Activated CD4-positive, alpha-beta memory T cell treated with anti-CD3 and anti-CD28 coated beads, Interleukin-2, amount 10 ng/mL, durations not matched to agents 7 days and 5 days (primary cell): ENCODE data around the gene FAAH. TPM values are rescaled to one million over a fixed set of nuclear protein-coding genes. Genes with fewer than 3 reads are reported as not detected.
A peak's percentile ranks its signal among the peaks of the same experiment; 100 is the strongest.

Experiments used
- CTCF ChIA-PET: fragments of 350-600 bp; sonication (Branson Sonifier 250); formaldehyde crosslinking; loops from one replicate; lab custom pipeline; 2021; ENCODE audit warnings: antibody characterized with exemption, inconsistent platforms; lab: Charles Lee
- POLR2A ChIA-PET: fragments of 350-600 bp; sonication (Branson Sonifier 250); formaldehyde crosslinking; loops from one replicate; lab custom pipeline; 2021; ENCODE audit warnings: antibody characterized with exemption; lab: Charles Lee
- DNase-seq: peaks from one replicate; pipeline ENCODE4 v3.0.0-alpha.2; 2020
- H3K27ac Mint-ChIP-seq: one replicate; pipeline ENCODE4 v1.8.0; 2021; ENCODE audit warnings: mild to moderate bottlenecking, mixed read lengths
- H3K27me3 Mint-ChIP-seq: one replicate; pipeline ENCODE4 v1.8.0; 2021; ENCODE audit warnings: mixed read lengths
- H3K36me3 Mint-ChIP-seq: one replicate; pipeline ENCODE4 v1.8.0; 2021; ENCODE audit warnings: low read depth, mixed read lengths
- H3K4me1 Mint-ChIP-seq: one replicate; pipeline ENCODE4 v1.8.0; 2021; ENCODE audit warnings: mixed read lengths
- H3K4me3 Mint-ChIP-seq: one replicate; pipeline ENCODE4 v1.8.0; 2021; ENCODE audit warnings: mild to moderate bottlenecking, mixed read lengths
- H3K9me3 Mint-ChIP-seq: one replicate; pipeline ENCODE4 v1.8.0; 2021; ENCODE audit warnings: mixed read lengths
- total RNA-seq, 2 experiments: library from RNA; stranded (reverse); gene quantifications; one replicate each; pipeline ENCODE4 v1.2.3, GENCODE V29; 2021

Gene FAAH
- total RNA-seq, 2 experiments from 2014 or later: 4.0 to 4.3 TPM

DNA sequence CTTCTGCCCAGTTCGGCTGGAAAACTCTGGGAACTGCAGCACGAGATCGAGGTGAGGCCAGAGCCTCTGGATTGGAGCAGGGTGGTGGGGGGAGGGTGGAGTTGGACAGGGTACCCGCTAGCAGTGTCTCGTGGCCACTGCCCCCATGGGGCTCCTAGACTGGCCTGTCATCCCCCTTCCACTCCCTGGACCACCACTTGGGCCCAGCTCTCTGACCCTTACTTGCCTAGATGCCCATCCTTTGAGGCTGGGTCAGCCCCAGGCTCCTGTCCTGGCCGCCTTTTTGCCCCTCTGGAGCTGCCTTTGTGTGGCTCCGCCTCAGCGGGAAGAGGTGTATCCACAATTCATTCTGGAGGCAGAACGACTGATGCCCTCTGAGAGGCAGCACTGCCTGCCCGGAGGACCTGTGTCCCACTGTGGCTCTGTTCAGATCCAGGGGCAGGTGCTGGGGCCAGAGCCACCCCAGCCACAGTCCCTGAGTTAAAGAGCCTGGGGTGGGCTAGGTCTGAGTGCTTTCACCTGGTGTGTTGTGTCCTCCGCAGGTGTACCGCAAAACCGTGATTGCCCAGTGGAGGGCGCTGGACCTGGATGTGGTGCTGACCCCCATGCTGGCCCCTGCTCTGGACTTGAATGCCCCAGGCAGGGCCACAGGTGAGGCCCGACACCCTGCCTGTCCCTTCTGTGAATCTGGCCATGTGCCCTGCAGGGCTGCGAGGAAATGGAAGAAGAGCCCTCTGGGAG is 17.7 kb downstream of the FAAH start:
- H3K27ac Mint-ChIP-seq: no peak overlapping the region
- no peaks in the 10 kb centered on the region for H3K36me3 Mint-ChIP-seq
- H3K27me3 Mint-ChIP-seq: no peaks in the 10 kb centered on the region
- no peaks in the 10 kb centered on the region for H3K9me3 Mint-ChIP-seq
- no peak for DNase-seq
- POLR2A ChIA-PET: interaction anchor here (0.9 kb wide), 1 partner anchor 10 kb away, joined by 3 read pairs; no protein-coding TSS in a partner anchor
- CTCF ChIA-PET: interaction anchor here (0.7 to 1.3 kb wide), 2 partner anchors 10 to 455 kb away, joined by 3 to 4 read pairs; no protein-coding TSS in a partner anchor
- no peak overlapping the region for H3K4me3 Mint-ChIP-seq
- peaks cover 34% of the 10 kb centered on the region for H3K4me1 Mint-ChIP-seq

DNA sequence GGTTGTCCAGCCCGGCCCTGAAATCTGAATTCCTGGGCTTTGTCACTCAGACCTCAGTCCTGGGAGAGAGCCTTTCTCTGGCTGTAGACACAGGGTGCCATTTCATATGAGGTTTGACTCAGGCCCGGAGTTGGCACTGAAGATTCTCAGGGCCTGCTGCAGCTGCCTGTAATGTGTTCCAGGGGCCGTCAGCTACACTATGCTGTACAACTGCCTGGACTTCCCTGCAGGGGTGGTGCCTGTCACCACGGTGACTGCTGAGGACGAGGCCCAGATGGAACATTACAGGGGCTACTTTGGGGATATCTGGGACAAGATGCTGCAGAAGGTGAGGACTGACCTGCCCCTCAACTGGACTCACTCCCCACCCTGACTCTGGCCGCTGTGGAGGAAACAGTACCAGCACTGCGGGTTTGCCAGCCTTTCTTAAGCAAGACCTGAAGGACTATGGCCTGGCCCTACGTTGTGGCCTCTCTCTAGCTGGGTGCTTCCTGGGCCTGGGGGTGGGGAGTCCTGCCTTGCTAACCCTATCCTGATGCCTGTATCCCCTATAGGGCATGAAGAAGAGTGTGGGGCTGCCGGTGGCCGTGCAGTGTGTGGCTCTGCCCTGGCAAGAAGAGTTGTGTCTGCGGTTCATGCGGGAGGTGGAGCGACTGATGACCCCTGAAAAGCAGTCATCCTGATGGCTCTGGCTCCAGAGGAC is 18.9 kb downstream of the FAAH start:
- POLR2A ChIA-PET: interaction anchor here (4.0 kb wide), 1 partner anchor 11 kb away, joined by 26 read pairs; no protein-coding TSS in a partner anchor

DNA sequence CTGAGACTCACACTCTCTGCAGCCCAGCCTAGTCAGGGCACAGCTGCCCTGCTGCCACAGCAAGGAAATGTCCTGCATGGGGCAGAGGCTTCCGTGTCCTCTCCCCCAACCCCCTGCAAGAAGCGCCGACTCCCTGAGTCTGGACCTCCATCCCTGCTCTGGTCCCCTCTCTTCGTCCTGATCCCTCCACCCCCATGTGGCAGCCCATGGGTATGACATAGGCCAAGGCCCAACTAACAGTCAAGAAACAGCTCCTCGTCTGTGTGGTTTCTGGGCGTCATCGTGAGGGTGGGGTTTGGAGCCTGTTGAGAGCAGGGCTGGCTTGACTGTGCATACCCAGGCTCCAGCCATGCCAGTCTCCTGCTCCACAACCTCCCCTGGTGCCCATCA is 19.5 kb downstream of the FAAH start:
- H3K27ac Mint-ChIP-seq: peak overlapping the region; percentile 54

More for the DNA sequence above, 18.9 kb downstream of the FAAH start:
- H3K27me3 Mint-ChIP-seq: no peaks in the 10 kb centered on the region
- CTCF ChIA-PET: interaction anchor here (0.7 to 1.9 kb wide), 3 partner anchors 12 to 116 kb away, joined by 3 to 7 read pairs (median 4); no protein-coding TSS in a partner anchor
- no peaks in the 10 kb centered on the region for H3K36me3 Mint-ChIP-seq
- H3K4me1 Mint-ChIP-seq: peaks cover 24% of the 10 kb centered on the region
- H3K4me3 Mint-ChIP-seq: no peak overlapping the region
- H3K27ac Mint-ChIP-seq: no peak overlapping the region
- H3K9me3 Mint-ChIP-seq: no peaks in the 10 kb centered on the region
- no peak for DNase-seq

DNA sequence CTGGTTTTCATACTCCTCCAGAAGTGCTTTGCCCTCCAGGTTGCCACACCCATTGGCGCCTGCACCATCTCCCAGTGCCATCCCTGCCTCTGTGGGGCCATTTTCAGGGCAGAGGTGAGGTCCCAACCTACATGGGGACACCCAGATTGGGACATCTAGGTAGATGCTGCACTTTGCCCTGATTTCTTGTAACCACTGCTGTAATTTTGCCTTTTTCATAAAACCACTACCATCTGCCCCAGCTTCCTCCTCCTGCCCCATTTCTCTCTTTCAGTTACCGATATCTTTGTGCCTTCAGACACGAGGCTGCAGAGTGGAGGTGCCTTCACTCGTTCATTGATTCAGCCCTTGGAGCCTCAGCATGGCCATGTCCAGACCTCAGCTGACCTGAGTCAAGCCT is 21.4 kb downstream of the FAAH start:
- H3K27ac Mint-ChIP-seq: peak overlapping the region; percentile 56
- H3K36me3 Mint-ChIP-seq: no peaks in the 10 kb centered on the region
- H3K9me3 Mint-ChIP-seq: no peaks in the 10 kb centered on the region
- peaks cover 30% of the 10 kb centered on the region for H3K4me1 Mint-ChIP-seq
- H3K4me3 Mint-ChIP-seq: no peak overlapping the region
- CTCF ChIA-PET: no interaction called here
- H3K27me3 Mint-ChIP-seq: peaks cover 7% of the 10 kb centered on the region
- no peak for DNase-seq
- POLR2A ChIA-PET: interaction anchor here (1.2 to 4.0 kb wide), 2 partner anchors 8 to 200 kb away, joined by 3 to 26 read pairs; no protein-coding TSS in a partner anchor

More for the DNA sequence above, 19.5 kb downstream of the FAAH start:
- peak; percentile 73 for DNase-seq
- Mint-ChIP-seq H3K9me3 (no peaks in the 10 kb centered on the region), H3K4me3 (no peak overlapping the region), H3K36me3 (no peaks in the 10 kb centered on the region), H3K4me1 (peaks cover 24% of the 10 kb centered on the region), H3K27me3 (no peaks in the 10 kb centered on the region)
- ChIA-PET POLR2A (interaction anchor here (4.0 kb wide), 1 partner anchor 10 kb away, joined by 26 read pairs; no protein-coding TSS in a partner anchor), CTCF (interaction anchor here (0.7 to 1.9 kb wide), 7 partner anchors 9 to 311 kb away, joined by 3 to 12 read pairs (median 4); no protein-coding TSS in a partner anchor)

DNA sequence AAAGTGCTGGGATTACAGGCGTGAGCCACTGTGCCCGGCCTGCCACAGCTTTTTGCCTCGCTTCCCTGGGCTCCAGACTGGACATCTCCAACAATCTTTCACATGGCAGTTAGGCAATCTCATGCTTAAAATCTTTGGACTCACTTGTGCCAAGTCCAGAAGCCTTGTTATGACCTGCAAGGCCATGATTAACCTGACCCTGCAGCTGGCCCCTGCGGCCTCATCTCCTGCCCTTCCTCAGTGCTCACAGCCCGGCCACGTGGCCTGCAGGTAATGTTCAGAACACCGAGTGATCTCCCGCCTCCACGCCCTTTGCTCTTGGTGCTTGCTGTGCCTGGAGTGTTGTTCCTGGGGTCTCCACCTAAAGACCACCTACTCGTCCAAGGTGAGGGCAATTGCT is 24.9 kb downstream of the FAAH start:
- Mint-ChIP-seq H3K27me3 (peaks cover 11% of the 10 kb centered on the region), H3K4me3 (no peak overlapping the region), H3K4me1 (peaks cover 42% of the 10 kb centered on the region), H3K36me3 (no peaks in the 10 kb centered on the region), H3K9me3 (no peaks in the 10 kb centered on the region), H3K27ac (no peak overlapping the region)
- ChIA-PET CTCF (interaction anchor here (1.0 to 1.7 kb wide), 3 partner anchors 10 to 28 kb away, joined by 3 to 6 read pairs (median 3); no protein-coding TSS in a partner anchor), POLR2A (interaction anchor here (1.0 kb wide), 1 partner anchor 123 kb away, joined by 3 read pairs; no protein-coding TSS in a partner anchor)
- no peak for DNase-seq

DNA sequence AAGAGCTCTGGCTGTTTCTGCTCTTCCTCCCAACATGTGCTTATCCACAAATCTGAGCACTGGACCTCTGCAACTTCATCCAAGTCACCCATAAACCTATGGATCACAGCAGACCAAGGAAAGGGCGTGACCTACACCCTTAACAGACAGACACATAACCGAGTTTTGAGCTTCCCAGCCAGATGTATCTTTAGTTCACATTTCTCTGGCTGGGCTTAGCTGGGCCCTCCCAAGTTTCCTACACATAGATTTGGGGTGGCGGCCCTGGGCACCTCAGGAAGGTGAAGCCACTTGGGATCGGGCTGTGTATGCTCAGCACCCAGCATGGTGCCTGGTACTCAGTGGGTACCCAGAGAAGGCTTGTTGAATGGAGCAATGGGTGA is 26.4 kb downstream of the FAAH start:
- H3K9me3 Mint-ChIP-seq: no peaks in the 10 kb centered on the region
- POLR2A ChIA-PET: no interaction called here

DNA sequence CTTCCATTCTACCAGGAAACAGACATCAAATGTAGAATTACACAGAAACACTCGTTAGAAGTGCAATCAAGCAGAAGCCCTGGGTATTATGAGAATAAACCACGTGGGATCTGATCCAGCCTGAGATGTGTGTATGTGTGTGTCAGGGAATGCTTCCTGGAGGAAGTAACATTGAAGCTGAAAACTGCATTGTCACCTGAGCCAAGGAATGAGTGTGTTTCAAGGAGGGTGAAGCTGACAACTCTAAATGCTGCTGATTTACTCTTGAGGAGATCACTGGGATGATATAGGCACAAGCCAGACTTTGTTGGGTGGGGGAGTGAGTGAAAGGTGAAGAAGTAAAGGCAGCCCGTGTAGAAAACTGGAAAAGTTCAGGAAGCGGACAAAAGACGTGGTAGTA is 27.6 kb downstream of the FAAH start:
- Mint-ChIP-seq H3K9me3 (no peaks in the 10 kb centered on the region), H3K4me3 (no peak overlapping the region)

More for the DNA sequence above, 26.4 kb downstream of the FAAH start:
- Mint-ChIP-seq H3K36me3 (no peaks in the 10 kb centered on the region), H3K4me3 (no peak overlapping the region), H3K27ac (no peak overlapping the region), H3K4me1 (peaks cover 37% of the 10 kb centered on the region), H3K27me3 (peaks cover 15% of the 10 kb centered on the region)
- DNase-seq: no peak
- CTCF ChIA-PET: interaction anchor here (1.3 kb wide), 2 partner anchors 26 to 112 kb away, joined by 4 read pairs; no protein-coding TSS in a partner anchor

DNA sequence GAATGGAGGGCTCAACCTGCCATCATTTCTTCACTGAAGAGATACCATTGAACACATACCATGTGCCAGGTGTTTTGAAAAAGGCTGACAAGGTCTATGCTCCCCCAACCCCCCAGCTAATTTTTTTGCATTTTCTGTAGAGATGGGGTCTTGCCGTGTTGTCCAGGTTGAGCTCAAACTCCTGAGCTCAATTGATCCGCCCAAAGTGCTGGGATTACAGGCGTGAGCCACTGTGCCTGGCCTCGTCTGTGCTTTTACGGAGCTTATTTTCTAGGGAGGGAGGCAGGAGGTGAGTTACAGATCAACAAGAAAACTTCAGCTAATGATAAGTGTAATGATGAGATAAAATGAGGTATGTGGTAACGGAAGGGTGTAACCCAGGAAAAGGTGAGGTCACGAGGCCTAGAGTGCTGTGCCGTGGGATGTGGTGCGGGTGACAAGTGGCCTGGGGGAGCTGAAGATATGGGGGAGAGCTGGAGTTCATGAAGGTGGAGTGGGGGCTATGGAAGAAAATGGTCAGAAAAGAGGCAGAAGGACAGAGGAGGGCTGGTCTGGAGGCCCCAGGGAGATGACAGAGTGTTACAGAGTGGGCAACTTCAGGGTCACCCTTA is 28.2 kb downstream of the FAAH start:
- Mint-ChIP-seq H3K4me1 (peaks cover 36% of the 10 kb centered on the region), H3K4me3 (peak overlapping the region; percentile 49), H3K9me3 (no peaks in the 10 kb centered on the region), H3K27ac (peak overlapping the region; percentile 88), H3K27me3 (peaks cover 15% of the 10 kb centered on the region), H3K36me3 (no peaks in the 10 kb centered on the region)
- DNase-seq: peak; percentile 44
- CTCF ChIA-PET: interaction anchor here (0.6 to 2.8 kb wide), 4 partner anchors 8 to 117 kb away, joined by 3 to 12 read pairs (median 5); no protein-coding TSS in a partner anchor
- POLR2A ChIA-PET: interaction anchor here (1.0 to 4.2 kb wide), 3 partner anchors 8 to 25 kb away, joined by 3 to 26 read pairs (median 4); no protein-coding TSS in a partner anchor

More for the DNA sequence above, 27.6 kb downstream of the FAAH start:
- ChIA-PET POLR2A (interaction anchor here (1.0 to 4.2 kb wide), 3 partner anchors 7 to 26 kb away, joined by 3 to 26 read pairs (median 4); no protein-coding TSS in a partner anchor), CTCF (interaction anchor here (1.0 to 2.8 kb wide), 6 partner anchors 8 to 111 kb away, joined by 3 to 12 read pairs (median 4); no protein-coding TSS in a partner anchor)
- Mint-ChIP-seq H3K36me3 (no peaks in the 10 kb centered on the region), H3K4me1 (peaks cover 36% of the 10 kb centered on the region), H3K27ac (peak overlapping the region; percentile 88), H3K27me3 (peaks cover 15% of the 10 kb centered on the region)
- no peak for DNase-seq

DNA sequence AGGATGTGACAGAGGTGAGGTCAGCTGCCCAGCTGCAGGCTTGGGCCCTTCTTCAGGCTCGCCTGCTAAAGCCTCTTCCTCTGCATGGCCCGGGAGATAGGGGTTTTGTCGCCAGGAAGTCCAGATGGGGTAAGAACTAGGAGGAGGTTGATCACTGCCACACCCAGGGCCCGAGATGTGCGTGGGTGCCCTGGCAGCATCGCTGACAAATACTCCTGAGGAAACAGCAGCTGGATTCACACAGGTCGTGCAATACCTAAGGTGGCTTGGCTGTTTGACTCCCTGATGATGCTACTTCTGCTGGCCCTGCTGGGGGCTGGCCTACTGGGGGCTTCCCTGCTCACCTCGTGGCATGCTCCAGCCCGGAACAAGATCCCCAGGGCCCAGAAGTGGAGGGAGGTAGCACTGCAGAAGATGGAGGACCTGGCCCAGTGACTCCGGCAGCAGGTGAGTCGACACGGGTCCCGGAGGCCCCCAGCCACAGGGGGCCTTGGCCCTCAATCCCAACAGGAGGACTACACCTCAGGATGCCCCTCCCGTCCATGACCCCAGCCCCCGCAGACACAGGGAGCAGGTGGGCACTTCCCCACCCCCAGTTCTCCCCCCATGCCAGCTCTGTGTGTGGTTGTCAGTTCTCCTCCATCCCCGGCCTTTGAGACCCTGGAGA is 29.6 kb downstream of the FAAH start:
- Mint-ChIP-seq H3K4me3 (peak overlapping the region; percentile 65), H3K36me3 (no peaks in the 10 kb centered on the region), H3K9me3 (no peaks in the 10 kb centered on the region), H3K27me3 (peaks cover 15% of the 10 kb centered on the region), H3K27ac (peak overlapping the region; percentile 88), H3K4me1 (peaks cover 36% of the 10 kb centered on the region)
- no peak for DNase-seq
- POLR2A ChIA-PET: interaction anchor here (4.2 kb wide), 1 partner anchor 9 kb away, joined by 26 read pairs; no protein-coding TSS in a partner anchor
- CTCF ChIA-PET: interaction anchor here (2.8 kb wide), 1 partner anchor 10 kb away, joined by 12 read pairs; no protein-coding TSS in a partner anchor

DNA sequence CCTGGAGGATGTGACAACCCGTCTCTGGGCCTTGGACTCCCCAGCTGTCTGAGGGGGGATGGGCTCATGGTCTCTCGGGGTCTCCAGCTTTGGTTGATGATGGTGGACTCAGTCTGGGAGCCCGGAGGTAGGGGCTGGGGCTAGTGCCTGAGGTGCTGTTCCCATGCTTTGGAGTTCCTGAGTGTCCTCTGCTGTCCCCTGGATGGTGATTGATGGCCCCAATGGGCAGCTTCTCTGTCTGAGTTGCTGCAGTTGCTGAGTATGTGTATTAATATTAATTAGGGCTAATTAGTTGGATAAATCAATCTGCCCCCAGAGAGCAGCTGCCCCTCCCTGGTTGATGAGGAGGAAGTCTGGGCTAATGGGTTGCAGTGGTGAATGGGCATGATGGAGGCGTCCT is 30.6 kb downstream of the FAAH start:
- Mint-ChIP-seq H3K27ac (peak overlapping the region; percentile 58), H3K4me3 (peak overlapping the region; percentile 65), H3K9me3 (no peaks in the 10 kb centered on the region), H3K27me3 (peaks cover 14% of the 10 kb centered on the region), H3K4me1 (peaks cover 36% of the 10 kb centered on the region), H3K36me3 (no peaks in the 10 kb centered on the region)
- ChIA-PET POLR2A (interaction anchor here (1.2 to 4.2 kb wide), 3 partner anchors 10 to 181 kb away, joined by 3 to 26 read pairs (median 4); no protein-coding TSS in a partner anchor), CTCF (interaction anchor here (0.9 kb wide), 1 partner anchor 11 kb away, joined by 3 read pairs; no protein-coding TSS in a partner anchor)
- DNase-seq: no peak

DNA sequence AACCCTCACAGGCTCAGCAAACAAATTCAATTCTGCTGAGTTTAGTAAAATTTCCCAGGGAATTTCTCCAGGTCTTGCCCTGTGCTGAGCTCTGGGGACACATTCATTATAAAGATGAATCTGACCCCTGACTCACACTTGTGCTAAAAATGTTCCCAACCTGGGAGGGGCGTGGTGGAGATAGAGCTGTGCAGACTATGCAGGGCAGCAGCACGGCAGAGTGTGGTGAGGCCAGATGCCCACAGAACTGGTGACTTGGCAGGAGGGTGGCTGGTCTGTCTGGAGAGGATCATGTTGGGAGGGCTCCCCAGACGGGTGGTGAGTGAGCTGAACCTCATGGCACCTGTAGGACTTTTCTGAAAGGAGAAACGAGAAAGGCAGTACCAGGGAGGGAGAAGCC is 31.6 kb downstream of the FAAH start:
- H3K27me3 Mint-ChIP-seq: peaks cover 8% of the 10 kb centered on the region
- peak overlapping the region; percentile 65 for H3K4me3 Mint-ChIP-seq
- H3K9me3 Mint-ChIP-seq: no peaks in the 10 kb centered on the region
- ChIA-PET POLR2A (interaction anchor here (1.3 to 4.2 kb wide), 2 partner anchors 11 to 100 kb away, joined by 4 to 26 read pairs; no protein-coding TSS in a partner anchor), CTCF (interaction anchor here (0.9 to 3.3 kb wide), 3 partner anchors 12 to 21 kb away, joined by 3 to 13 read pairs (median 4); no protein-coding TSS in a partner anchor)
- no peaks in the 10 kb centered on the region for H3K36me3 Mint-ChIP-seq
- no peak overlapping the region for H3K27ac Mint-ChIP-seq
- H3K4me1 Mint-ChIP-seq: peaks cover 30% of the 10 kb centered on the region
- no peak for DNase-seq
